AG10803 (cell line): ENCODE measurements around the gene INO80B.

ENCODE experiments used
- DNase-seq: peaks from one replicate; pipeline ENCODE4 v3.0.0; 2010; ENCODE audit warnings: low read depth
- H3K4me3 ChIP-seq: 2 replicates; pipeline ENCODE4 v1.5.1; 2011; ENCODE audit warnings: mild to moderate bottlenecking, low read length, control low read depth
- TF ChIP-seq, protein P1 (sequence below): conservative IDR thresholded peaks from 2 replicates; pipeline ENCODE4 v1.5.1; 2011; ENCODE audit warnings: mild to moderate bottlenecking, low read length, control low read depth, inconsistent platforms

Gene INO80B

GRCh38 chr2:74421221-74421870, 33.5 kb upstream of the INO80B start, which contains the start of the genes C2orf81 and WDR54:
C2orf81 (minus strand) TSS chr2:74421619; CDS start chr2:74421560, 59 bp downstream.
WDR54 (plus strand) TSS chr2:74421730; CDS start chr2:74422154, 424 bp downstream.
- DNase-seq = peak; percentile 85
- TF ChIP-seq, protein P1, sequence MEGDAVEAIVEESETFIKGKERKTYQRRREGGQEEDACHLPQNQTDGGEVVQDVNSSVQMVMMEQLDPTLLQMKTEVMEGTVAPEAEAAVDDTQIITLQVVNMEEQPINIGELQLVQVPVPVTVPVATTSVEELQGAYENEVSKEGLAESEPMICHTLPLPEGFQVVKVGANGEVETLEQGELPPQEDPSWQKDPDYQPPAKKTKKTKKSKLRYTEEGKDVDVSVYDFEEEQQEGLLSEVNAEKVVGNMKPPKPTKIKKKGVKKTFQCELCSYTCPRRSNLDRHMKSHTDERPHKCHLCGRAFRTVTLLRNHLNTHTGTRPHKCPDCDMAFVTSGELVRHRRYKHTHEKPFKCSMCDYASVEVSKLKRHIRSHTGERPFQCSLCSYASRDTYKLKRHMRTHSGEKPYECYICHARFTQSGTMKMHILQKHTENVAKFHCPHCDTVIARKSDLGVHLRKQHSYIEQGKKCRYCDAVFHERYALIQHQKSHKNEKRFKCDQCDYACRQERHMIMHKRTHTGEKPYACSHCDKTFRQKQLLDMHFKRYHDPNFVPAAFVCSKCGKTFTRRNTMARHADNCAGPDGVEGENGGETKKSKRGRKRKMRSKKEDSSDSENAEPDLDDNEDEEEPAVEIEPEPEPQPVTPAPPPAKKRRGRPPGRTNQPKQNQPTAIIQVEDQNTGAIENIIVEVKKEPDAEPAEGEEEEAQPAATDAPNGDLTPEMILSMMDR = no peak
- peak within 1 kb of the TSS; percentile 90 for H3K4me3 ChIP-seq

DNA sequence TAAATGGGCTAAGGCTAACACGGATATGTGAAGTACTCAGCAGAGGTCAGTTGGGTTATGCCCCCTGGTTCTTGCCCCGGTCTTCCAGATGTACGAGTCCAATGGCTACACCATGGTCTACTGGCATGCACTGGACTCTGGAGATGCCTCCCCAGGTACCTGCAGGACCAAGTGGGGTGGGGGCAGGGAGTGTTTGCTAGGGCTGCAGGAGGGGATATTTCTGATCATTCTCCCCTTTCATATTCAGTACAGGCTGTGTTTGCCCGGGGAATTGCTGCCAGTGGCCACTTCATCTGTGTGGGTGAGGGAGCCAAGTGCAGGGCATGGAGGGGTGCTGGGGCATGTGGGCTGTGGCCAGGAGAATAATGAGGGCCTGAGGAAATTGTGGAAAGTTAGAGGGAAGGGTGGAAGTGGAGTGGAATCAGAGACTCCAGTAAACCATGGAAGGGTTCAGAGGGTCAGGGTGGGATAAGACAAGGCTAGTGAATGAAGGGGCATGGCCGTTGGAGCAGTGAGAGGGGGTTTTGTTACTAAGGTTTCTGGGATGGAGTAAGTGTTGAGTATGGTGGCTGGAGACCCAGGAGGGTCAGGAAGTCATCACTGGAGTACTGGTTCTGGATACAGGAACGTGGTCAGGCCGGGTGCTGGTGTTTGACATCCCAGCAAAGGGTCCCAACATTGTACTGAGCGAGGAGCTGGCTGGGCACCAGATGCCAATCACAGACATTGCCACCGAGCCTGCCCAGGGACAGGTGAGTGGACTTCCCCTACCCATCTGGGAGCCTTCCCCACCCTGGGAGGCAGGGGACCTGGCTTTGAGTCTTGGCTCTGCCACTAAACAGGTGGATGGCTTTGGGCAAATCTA, 31.4 kb upstream of the INO80B start:
- no peak overlapping the region for H3K4me3 ChIP-seq
- TF ChIP-seq, protein P1 = no peak
- DNase-seq = no peak

DNA sequence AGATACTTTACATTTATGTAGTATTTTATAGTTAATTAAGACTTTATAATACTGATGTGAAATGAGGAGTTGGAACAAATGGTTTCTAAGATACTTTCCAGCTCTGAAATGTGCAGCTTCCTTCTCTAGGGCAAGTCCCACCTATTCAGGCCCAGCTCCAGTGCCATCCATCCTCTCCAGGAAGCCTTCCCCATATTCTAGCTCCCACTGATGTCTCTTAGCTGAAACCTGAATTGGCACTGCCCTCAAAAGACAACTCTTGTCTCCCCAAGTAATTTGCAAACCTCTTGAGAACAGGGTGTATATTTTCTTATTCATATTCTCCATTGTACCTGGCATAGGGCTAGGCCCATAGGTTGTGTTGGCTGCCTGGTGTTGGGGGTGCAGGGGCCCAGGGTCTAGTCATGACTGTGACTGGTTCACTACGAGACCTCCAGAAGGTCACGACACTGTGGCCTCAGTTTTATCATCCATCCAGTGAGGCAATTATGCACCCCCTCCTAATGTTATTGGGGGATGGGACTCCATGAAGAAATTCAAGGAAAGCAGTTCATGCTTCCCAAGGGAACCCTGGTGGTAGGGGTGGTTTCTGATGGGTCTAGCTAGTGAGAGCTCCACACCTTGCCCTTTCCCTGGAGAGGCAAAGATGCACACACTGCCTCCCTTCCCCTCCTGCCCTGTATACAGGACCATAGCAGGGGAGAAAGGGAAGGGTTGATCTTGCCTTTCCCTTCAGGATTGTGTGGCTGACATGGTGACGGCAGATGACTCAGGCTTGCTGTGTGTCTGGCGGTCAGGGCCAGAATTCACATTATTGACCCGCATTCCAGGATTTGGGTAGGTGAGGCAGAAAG, 30.5 kb upstream of the INO80B start:
- TF ChIP-seq, protein P1 = no peak
- no peak for DNase-seq

GRCh38 chr2:74424995-74425406, 29.9 kb upstream of the INO80B start:
- TF ChIP-seq, protein P1 = no peak
- DNase-seq = no peak
- H3K4me3 ChIP-seq = no peak overlapping the region

More for the DNA sequence above, 30.5 kb upstream of the INO80B start:
- H3K4me3 ChIP-seq = no peak overlapping the region

GRCh38 chr2:74425523-74425922, 29.4 kb upstream of the INO80B start:
- DNase-seq = no peak
- H3K4me3 ChIP-seq = no peak overlapping the region
- TF ChIP-seq, protein P1 = no peak

GRCh38 chr2:74426181-74426758, 28.6 kb upstream of the INO80B start:
- no peak overlapping the region for H3K4me3 ChIP-seq
- DNase-seq = no peak
- TF ChIP-seq, protein P1 = no peak
